Urothelium cell line (cell line): ENCODE results near the gene ELOVL6.
"Not testable (repeated sequence)": the region's sequence is repeated elsewhere in the genome, so short reads cannot be mapped to it uniquely, and the experiment has no call there.

ENCODE experiments used
- DNase-seq: peaks from one replicate; pipeline ENCODE4 v3.0.0; 2011; ENCODE audit warnings: low spot score, mixed read lengths
- FAIRE-seq: peaks from 2 replicates; lab custom pipeline; 2011; peaks lifted over from hg19 to GRCh38; lab: Jason Lieb, UNC

The ELOVL6 gene, protein sequence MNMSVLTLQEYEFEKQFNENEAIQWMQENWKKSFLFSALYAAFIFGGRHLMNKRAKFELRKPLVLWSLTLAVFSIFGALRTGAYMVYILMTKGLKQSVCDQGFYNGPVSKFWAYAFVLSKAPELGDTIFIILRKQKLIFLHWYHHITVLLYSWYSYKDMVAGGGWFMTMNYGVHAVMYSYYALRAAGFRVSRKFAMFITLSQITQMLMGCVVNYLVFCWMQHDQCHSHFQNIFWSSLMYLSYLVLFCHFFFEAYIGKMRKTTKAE

DNA sequence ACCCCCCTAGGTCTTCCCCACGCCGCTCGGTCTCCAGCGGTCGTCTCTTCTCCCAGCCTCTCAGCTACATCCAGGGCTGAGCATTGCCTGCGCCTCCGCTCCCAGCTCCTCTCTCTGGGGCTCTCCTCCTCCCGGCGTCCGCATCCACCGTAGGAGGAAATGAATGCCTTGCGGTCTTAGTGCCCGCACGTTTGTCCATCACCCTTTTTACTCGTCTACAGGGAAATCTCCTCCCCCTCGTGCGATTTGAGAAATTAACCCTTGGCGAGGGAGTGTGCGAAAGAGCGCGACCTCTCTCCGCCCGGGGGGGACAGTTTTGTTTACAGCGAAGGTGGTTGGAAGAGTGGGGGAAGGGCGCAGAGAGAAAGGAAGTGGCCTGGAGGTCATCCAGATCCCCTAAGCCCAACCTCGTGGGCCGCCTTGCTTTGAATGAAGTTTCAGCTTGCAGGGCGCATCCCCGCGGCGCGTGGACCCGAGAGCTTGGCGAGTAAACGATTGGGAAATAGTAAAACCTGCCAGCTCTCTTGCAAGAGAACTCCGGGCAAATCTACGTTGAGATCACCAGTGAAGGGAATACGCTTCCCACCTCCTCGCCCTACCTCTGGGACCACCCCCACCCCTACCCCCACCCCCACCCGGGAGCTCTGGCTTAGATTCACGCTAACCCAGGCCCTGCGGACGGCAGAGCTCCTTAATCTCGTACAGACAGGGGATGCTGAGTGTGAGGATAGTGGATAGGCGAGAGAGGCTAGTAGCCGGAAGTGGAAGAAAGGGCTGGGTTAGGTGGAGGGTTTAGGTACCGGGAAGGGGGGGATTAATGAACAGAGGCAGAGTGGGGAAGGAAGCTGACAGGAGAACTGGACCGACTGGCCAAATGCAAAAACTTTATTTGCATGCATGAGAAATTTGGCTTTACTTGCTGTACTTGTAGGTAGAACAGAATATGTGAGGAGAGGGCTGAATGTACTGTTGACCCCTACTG lies at the start of gene ELOVL6:
ELOVL6 (minus strand) TSS at position 181 of the 982 bp plus-strand sequence. CDS start 280 bp downstream, outside the sequence.
- FAIRE-seq (no peak), DNase-seq (peak; percentile 59)

DNA sequence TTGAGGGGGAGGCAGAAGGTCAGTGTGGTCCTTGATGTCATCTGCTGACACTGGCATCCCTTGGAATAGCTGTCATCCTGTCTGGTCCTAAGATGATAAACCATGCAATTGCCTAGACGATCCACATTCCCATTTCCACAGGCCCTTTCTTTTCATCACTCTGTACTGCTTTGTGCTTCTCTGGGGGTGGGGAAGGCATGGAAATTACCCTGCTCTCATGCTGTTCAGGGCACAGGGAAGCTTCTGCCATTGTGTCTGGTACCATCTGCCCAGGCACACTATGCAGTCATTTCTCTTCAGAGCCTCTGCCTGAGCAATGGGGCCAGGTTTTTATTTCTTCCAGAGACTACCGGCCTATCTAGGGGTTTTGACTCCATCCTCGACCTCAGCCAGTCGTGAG lies 49.7 kb upstream of the ELOVL6 start:
- DNase-seq (no peak), FAIRE-seq (no peak)

DNA sequence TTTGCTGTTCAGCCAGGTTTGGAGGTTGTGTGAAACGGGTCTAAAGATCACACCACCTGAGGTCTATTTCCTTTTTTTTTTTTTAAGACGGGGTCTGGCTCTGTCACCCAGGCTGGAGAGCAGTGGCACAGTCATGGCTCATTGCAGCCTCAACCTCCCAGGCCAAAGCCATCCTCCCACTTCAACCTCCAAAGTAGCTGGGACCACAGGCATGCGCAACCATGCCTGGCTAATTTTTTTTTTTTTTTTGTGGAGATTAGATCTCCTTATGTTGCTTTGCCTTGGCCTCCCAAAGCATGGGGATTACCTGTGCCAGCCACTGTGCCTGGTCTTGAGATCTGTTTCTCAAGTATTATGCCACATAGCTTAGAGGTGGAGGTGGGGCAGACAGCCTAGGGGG lies 49.2 kb upstream of the ELOVL6 start:
- no peak for FAIRE-seq
- no peak for DNase-seq

DNA sequence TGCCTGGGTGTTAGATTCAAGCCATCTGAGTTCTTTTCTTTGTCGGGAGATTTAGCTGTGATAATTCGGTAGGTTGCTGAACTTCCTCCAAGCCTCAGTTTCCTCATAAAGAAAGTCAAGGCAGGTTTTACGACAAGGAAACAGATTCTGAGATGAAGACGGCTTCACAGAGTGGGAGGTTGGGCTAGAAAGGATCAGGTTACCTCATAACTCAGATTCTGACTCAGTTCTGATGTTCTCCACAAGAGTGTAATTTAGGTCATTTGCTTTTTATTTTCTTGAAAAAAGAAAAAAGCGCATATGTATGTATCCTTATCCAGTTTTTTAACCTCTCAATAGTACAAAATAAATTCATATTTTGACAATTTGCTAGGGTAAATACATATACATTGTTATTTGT lies 47.2 kb upstream of the ELOVL6 start:
- FAIRE-seq (no peak), DNase-seq (peak; percentile 41)

DNA sequence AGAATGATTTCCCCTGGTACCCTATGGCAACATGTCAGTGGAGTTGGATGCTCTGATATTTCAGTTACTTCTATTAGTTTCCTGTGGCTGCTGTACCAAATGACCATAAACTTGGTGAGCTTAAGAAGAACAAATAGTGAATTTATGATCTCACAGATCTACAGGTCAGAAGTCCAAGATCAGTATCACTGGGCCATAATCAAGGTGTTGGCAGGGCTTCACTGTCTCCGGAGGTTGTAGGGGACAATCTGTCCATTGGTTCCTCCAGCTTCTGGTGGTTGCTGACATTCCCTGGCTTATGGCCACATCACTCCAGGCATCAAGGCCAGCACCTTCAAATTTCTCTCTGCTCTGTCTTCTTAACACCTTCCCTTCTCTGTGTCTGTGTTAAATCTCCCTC lies 37.9 kb upstream of the ELOVL6 start:
- DNase-seq = no peak
- no peak for FAIRE-seq

DNA sequence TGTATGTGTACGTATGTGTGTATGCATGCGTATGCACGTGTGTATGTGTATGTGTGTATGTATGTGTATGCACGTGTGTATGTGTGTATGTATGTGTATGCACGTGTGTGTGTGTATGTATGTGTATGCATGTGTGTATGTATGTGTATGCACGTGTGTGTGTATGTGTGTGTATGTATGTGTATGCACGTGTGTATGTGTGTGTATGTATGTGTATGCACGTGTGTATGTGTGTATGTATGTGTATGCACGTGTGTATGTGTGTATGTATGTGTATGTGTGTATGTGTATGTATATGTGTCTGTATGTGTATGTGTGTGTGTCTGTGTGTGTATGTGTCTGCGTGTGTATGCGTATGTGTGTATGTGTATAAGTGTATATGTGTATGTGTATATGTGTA lies 35.2 kb upstream of the ELOVL6 start:
- DNase-seq = not testable (repeated sequence)
- FAIRE-seq = peak; percentile 99

DNA sequence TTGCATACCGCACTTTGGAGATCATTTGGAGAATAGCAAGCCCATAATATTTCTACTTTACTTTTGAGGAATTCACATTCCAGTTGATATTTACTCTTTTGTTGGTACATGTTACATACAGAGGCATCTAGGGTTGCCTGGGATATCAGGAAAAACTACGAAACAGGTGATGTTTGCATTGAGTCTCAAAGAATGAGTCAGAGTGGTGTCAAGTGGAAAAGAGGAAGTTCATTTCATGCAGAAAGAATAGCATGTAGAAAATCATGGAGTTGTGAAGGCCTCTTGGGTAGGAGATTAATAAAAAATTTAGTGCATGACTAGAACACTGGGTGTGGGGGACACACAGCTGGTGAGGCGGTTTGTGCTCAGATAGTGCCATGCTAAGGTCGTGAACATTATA lies 33.5 kb upstream of the ELOVL6 start:
- DNase-seq = no peak
- no peak for FAIRE-seq

DNA sequence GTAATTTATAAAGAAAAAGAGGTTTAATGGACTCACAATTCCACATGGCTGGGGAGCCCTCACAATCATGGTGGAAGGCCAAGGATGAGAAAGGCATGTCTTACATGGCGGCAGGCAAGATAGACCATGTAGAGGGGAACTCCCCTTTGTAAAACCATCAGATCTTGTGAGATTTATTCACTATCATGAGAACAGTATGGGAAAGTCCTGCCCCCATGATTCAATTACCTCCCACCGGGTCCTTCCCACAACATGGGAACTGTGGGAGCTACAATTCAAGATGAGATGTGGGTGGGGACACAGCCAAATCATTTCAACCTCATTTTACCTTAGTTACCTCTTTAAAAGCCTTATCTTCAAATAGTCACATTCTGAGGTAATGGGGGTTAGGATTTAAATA lies 30.9 kb upstream of the ELOVL6 start:
- no peak for DNase-seq
- FAIRE-seq = no peak

DNA sequence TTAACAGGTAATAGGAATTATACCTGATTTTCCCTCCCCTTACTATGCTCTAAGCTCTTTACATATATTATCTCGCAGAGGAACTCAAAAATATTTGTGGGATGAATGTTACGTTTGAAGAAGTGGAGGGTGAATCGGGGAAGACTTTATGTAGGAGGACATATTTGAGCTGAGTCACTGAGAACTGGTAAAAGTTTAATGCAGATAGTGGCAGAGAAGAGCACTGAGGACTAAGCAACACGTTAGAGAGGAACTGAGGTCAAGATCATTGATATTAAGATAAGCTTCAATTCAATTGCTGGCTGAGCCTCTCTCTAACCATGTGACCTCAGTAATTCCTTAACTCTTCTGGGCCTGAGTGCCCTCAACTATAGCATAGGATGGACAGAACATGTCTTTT lies 26.4 kb upstream of the ELOVL6 start:
- no peak for DNase-seq
- no peak for FAIRE-seq

DNA sequence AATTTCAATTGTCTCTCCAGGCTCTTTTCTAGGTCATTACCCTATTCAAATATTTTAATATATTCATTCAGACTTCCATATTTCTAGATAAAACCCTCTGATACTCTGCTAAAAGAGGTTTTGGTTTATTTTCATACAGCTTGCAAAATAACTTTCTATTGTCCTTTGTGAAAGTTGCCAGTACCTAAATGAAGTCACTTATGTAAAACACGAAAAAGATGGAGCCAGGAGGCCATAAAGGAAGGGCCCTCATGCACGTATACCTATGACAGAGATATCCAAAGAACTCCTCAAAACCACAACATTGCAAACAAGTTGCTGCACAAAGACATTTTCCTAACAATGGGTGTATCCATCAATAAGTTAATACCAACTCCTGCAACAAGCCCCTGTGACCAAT lies 25.7 kb upstream of the ELOVL6 start:
- no peak for FAIRE-seq
- DNase-seq = no peak

DNA sequence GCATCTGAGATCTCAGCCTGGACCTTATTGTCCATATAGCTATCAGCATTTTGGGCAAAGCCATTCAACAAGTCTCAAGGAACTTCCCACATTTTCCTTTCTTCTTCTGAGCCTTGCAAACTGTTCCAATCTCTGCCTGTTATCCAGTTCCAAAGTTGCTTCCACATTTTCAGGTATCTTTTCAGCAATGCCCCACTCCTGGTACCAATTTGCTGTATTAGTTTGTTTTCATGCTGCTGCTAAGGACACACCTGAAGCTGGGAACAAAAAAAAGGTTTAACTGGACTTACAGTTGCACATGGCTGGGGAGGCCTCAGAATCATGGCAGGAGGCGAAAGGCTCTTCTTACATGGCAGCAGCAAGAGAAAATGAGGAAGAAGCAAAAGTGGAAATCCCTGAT lies 20.5 kb upstream of the ELOVL6 start:
- not testable (repeated sequence) for DNase-seq, FAIRE-seq

DNA sequence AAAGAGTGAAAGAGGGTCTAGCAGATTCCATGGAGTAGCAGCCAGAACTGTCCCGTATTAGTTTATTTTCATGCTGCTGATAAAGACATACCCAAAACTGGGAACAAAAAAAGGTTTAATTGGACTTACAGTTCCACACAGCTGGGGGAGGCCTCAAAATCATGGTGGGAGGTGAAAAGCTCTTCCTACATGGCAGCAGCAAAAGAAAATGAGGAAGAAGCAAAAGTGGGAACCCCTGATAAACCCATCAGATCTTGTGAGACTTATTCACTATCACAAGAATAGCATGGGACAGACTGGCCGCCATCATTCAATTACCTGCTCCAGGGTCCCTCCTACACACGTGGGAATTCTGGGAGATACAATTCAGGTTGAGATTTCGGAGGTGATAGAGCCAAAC lies 18.8 kb upstream of the ELOVL6 start:
- not testable (repeated sequence) for FAIRE-seq, DNase-seq

DNA sequence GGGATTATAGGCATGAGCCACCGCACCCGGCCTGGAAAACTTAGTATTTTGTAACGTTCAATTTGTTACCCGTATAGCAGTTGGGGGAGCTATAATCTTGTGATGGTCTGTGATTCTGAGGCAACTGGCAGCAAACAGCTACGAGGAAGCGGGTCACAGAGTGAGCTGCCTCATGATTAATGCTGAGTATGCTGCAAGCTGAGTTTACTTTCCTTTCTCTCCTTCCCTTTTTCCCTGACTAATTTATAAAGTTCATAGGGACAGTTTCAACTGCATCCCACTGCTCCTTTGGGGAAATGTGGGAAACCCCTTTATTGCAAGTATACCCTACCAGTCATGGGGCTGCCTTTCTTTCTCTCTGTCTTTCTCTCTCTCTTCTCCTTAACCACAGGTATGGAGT lies 17.7 kb upstream of the ELOVL6 start:
- no peak for DNase-seq
- FAIRE-seq = no peak

DNA sequence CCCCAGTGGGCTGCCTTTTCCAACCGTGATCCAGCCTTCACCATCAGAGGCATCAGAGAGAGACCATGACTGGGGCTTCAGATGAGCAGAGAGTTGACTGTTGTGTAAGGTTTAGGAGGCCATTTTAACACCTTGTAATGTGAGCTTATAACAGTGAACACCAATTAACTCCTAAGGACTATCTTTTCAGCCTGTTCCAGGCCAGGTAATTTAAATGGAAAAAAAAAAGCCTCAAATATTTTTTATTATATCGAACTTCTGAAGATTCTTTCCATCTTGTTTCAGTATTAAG lies 13.3 kb upstream of the ELOVL6 start:
- DNase-seq = no peak
- no peak for FAIRE-seq

DNA sequence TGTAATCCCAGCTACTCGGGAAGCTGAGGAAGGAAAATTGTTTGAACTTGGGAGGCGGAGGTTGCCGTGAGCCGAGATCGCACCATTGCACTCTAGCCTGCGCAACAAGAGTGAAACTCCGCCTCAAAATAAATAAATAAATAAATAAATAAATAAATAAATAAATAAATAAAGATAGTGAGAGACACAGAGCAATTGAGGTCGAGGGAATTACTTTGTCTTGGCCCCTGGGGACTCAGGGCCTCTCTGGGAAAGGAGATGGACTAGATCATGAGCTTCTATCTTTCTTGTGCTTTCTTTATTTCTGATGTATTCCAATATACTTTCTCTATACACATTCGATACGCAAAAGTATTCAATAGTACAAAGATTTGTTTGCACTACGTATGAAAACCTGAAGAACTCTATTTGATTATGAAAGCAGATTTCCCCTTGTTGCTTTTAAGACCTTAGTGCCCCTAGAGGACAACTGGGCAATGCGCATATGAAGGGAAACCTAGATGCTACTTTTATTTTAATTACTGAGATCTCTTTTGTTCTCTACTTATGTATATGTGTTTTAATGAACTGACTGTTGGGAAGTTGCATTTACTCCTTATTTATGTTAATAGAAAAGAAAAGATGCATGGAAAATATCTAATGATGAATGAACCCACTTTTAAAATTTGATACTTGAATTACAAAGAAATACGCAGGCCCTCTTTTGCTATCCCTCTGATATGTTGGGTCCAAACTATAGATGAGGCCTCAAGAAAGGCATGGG lies 12.8 kb upstream of the ELOVL6 start:
- peak; percentile 33 for DNase-seq
- no peak for FAIRE-seq

DNA sequence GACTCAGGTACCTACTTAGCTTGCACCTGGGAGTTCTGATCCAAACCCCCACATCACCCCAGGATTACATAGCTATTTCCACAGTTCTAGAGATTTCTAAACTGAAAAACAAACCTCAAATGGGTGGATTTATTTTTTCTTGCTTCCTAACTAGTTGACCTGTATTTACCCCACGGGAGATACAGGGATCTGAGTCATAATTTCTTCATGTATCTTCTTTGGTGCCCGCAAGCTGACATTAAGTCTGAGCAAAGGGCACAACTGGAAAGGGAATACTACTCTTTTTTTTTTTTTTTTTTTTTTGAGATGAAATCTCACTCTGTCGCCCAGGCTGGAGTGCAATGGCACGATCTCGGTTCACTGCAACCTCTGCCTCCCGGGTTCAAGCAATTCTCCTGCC lies 10.0 kb upstream of the ELOVL6 start:
- FAIRE-seq (no peak), DNase-seq (no peak)

DNA sequence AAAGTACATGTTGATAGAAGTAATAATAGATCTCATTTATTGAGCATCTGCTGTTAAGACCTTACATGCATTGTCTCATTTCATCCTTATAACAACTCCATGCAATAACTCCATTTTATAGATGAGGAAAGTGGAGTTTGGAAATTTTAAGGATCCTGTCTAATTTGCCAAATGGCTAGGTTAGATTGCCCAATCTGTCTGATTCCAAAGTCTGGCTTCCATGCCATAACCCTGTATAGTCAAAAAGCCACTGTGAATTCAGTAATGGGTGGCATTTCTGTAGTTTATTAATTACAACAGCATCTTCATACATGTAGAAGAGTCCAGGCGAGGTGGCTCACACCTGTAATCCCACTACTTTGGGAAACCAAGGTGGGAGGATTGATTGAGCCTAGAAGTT lies 8.8 kb upstream of the ELOVL6 start:
- DNase-seq (no peak), FAIRE-seq (no peak)

DNA sequence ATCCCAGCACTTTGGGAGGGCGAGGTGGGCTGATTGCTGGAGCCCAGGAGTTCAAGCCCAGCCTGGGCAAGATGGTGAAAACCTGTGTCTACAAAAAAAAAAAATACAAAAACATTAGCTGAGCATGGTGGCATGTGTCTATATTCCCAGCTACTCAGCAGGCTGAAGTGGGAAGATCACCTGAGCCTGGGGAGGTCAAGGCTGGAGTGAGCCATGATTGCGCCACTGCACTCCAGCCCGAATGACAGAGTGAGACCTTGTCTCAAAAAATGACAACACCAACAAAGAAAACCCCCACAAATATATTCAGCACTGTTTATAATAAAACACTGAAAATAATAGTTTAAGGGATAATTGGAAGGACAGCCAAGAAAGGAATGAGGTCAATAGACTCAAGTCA lies 3.6 kb upstream of the ELOVL6 start:
- no peak for FAIRE-seq
- DNase-seq = no peak

DNA sequence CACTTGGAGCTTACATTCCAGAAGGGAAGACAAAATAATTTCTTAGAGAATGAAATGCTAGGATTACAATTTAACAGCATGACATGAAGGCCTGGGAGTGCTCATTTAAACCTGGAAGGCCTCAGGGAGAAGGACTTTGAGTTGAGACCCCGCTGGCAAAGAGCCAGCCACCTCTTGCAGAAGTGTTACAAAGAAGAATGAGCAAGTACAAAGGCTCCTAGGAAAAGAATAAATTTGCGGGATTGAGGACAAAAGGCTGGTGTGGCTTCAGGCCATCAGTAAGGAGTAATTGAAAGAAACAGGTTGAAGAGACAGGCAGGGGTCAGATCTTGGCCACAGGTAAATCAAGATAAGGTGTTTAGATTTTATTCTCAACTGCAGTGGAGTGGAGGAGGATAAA lies 3.1 kb upstream of the ELOVL6 start:
- DNase-seq (no peak), FAIRE-seq (no peak)

DNA sequence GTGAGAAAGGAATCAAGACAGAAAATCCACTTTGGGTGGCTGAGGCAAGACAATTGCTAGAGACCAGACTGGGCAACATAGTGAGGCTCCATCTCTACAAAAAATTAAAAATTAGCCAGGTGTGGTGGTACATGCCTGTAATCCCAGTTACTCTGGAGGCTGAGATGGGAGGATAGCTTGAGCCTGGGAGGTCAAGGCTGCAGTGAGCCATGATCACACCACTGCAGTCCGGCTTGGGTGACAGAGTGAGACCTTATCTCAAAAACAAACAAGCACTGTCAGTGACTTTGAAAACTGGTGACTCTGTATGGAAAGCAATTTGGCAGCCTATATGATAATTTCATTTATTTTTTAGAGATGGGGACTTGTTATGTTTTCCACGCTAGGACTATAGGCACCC lies 2.3 kb upstream of the ELOVL6 start:
- no peak for DNase-seq
- no peak for FAIRE-seq

DNA sequence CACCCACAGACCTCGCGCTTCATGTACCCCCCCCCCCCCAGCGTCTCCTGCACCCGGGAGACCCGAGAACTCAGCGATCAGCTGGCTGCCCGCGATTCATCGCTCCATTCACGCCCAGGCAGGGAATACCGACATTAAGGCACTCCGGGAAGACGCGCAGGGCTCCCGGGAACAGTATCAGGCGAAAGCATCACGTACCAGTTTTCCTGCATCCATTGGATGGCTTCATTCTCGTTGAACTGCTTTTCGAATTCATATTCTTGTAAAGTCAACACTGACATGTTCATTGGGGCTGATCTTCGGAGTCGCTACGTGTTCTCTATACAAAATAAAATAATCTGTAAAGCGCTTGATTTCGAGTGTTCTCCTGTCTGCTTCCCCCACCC lies 373 bp downstream of the ELOVL6 start:
- DNase-seq = peak; percentile 31

More for the DNA sequence above, 373 bp downstream of the ELOVL6 start:
- FAIRE-seq = no peak
